DOHH2 (cell line): ENCODE results near the gene FAM25A.

ENCODE experiments used
- EZH2phosphoT487 ChIP-seq: fragments of 200-600 bp; sonication (generic); IDR thresholded peaks from 2 replicates; pipeline ENCODE4 v1.6.1; 2017; ENCODE audit warnings: borderline replicate concordance, mild to moderate bottlenecking, antibody characterized with exemption, low read length, moderate library complexity, mixed read lengths
- TF ChIP-seq, protein P1 (sequence below): fragments of 200-600 bp; sonication (generic); IDR thresholded peaks from one replicate; pipeline ENCODE4 v1.5.1; 2014; ENCODE audit warnings: antibody characterized with exemption, mild to moderate bottlenecking, low read depth, low read length; ENCODE audit not compliant: poor library complexity, severe bottlenecking

DNA sequence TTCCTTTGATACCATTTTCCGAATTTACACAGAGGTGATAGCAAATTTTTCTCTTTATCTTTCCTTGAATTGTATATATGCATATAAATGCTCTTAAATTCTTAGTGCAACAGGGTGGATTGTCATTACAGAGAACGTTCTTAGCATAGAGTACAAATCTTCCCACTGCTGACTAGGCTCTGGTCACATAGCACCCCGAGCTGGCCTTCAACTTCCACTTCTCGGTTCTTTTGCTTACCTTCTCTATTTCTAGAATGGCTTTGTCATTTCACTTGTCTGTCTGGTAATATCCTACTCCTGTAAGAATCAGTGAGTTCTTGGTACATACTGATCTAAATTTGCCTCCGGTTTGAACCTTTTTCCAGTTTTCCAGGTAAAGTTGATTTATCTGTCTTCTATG, 38.4 kb upstream of the FAM25A start:
- TF ChIP-seq, protein P1, sequence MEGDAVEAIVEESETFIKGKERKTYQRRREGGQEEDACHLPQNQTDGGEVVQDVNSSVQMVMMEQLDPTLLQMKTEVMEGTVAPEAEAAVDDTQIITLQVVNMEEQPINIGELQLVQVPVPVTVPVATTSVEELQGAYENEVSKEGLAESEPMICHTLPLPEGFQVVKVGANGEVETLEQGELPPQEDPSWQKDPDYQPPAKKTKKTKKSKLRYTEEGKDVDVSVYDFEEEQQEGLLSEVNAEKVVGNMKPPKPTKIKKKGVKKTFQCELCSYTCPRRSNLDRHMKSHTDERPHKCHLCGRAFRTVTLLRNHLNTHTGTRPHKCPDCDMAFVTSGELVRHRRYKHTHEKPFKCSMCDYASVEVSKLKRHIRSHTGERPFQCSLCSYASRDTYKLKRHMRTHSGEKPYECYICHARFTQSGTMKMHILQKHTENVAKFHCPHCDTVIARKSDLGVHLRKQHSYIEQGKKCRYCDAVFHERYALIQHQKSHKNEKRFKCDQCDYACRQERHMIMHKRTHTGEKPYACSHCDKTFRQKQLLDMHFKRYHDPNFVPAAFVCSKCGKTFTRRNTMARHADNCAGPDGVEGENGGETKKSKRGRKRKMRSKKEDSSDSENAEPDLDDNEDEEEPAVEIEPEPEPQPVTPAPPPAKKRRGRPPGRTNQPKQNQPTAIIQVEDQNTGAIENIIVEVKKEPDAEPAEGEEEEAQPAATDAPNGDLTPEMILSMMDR, result no peak
- no peak for TF ChIP-seq EZH2phosphoT487
